Measurements from ENCODE around the gene MYBPC1.

Gene MYBPC1

DNA sequence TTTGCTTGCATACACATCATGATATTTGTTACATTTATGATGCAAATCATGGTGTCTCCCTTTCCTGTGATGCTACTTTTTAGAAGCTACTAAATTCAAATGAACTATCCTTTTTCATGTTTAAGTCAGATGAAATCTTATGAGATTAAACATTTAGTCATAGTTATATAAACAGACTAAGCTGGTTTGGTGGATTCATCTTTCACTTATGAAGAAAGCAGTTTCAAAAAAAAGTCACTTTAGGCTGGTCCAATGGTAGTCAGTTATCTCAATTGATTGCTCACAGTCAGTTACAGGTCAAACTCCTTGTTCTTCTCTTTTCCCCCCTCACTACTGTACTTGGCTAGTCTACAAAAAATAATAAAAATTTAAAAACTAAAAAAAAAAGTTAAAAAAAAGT, 124.8 kb downstream of the MYBPC1 start:
- ATAC-seq (ENCODE audit: low read depth): no peak
- TF ChIP-seq, protein P1, sequence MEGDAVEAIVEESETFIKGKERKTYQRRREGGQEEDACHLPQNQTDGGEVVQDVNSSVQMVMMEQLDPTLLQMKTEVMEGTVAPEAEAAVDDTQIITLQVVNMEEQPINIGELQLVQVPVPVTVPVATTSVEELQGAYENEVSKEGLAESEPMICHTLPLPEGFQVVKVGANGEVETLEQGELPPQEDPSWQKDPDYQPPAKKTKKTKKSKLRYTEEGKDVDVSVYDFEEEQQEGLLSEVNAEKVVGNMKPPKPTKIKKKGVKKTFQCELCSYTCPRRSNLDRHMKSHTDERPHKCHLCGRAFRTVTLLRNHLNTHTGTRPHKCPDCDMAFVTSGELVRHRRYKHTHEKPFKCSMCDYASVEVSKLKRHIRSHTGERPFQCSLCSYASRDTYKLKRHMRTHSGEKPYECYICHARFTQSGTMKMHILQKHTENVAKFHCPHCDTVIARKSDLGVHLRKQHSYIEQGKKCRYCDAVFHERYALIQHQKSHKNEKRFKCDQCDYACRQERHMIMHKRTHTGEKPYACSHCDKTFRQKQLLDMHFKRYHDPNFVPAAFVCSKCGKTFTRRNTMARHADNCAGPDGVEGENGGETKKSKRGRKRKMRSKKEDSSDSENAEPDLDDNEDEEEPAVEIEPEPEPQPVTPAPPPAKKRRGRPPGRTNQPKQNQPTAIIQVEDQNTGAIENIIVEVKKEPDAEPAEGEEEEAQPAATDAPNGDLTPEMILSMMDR (IDR thresholded peaks at IDR 0.05; ENCODE audit: poor library complexity, severe bottlenecking): no peak
- H3K36me3 ChIP-seq (ENCODE audit: low read depth): peaks cover 29% of the 10 kb centered on the region

DNA sequence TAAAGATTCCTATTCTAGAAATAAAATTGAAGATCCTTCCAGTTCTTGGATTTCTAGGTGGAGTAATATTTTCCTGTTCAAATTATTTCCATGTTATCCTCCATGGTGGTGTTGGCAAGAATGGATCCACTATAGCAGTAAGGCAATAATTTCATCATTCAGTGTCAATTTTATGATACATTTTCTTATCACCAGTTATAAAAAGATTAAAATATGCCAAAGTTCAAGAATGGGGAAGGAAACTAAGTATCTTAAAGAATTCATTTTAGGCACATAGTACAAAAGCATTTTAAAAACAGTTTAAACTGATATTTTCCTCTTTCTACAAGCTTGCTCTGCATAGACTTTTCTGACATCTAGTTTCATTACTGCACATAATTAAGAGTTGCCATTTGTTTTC, 125.3 kb downstream of the MYBPC1 start:
- H3K4me3 ChIP-seq (ENCODE audit: severe bottlenecking): no peak overlapping the region
- DNase-seq (ENCODE audit: low spot score) (no peak), ATAC-seq (ENCODE audit: low read depth) (no peak)
- H3K27ac ChIP-seq (ENCODE audit: poor library complexity, severe bottlenecking): no peak overlapping the region
- H3K36me3 ChIP-seq (ENCODE audit: low read depth): peaks cover 32% of the 10 kb centered on the region
- TF ChIP-seq, protein P1 (IDR thresholded peaks at IDR 0.05; ENCODE audit: poor library complexity, severe bottlenecking): no peak
- H3K4me1 ChIP-seq (ENCODE audit: insufficient read depth, poor library complexity, severe bottlenecking): no peaks in the 10 kb centered on the region
- no peaks in the 10 kb centered on the region for H3K27me3 ChIP-seq (ENCODE audit: insufficient read depth, poor library complexity, severe bottlenecking)
- H3K9me3 ChIP-seq (ENCODE audit: severe bottlenecking): no peaks in the 10 kb centered on the region

More for the DNA sequence above, 124.8 kb downstream of the MYBPC1 start:
- no peaks in the 10 kb centered on the region for H3K9me3 ChIP-seq (ENCODE audit: severe bottlenecking)
- no peaks in the 10 kb centered on the region for H3K27me3 ChIP-seq (ENCODE audit: insufficient read depth, poor library complexity, severe bottlenecking)
- H3K4me1 ChIP-seq (ENCODE audit: insufficient read depth, poor library complexity, severe bottlenecking): no peaks in the 10 kb centered on the region
- no peak overlapping the region for H3K4me3 ChIP-seq (ENCODE audit: severe bottlenecking)
- no peak for DNase-seq (ENCODE audit: low spot score)
- no peak overlapping the region for H3K27ac ChIP-seq (ENCODE audit: poor library complexity, severe bottlenecking)

DNA sequence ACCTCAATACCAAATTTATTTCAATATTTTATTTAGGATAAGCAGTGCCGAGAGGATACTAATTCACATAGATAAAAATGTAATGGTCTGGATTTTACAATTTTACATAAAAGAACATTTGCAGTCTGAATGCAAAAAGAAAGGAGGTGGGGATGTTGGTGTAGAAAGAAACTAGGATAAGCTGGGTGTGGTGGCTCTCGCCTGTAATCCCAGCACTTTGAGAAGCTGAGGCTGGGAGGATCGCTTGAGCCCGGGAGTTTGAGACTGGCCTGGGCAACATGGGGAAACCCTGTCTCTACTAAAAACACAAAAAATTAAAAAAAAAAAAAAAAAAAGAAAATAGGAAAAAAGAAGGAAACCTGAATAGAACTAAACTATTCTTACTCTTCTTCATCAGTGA, 127.6 kb downstream of the MYBPC1 start:
- Histone ChIP-seq H3K4me3 (ENCODE audit: severe bottlenecking) (no peak overlapping the region), H3K27ac (ENCODE audit: poor library complexity, severe bottlenecking) (no peak overlapping the region), H3K4me1 (ENCODE audit: insufficient read depth, poor library complexity, severe bottlenecking) (no peaks in the 10 kb centered on the region), H3K36me3 (ENCODE audit: low read depth) (peaks cover 41% of the 10 kb centered on the region), H3K9me3 (ENCODE audit: severe bottlenecking) (no peaks in the 10 kb centered on the region), H3K27me3 (ENCODE audit: insufficient read depth, poor library complexity, severe bottlenecking) (no peaks in the 10 kb centered on the region)
- TF ChIP-seq, protein P1 (IDR thresholded peaks at IDR 0.05; ENCODE audit: poor library complexity, severe bottlenecking): no peak
- DNase-seq (ENCODE audit: low spot score) (no peak), ATAC-seq (ENCODE audit: low read depth) (no peak)

DNA sequence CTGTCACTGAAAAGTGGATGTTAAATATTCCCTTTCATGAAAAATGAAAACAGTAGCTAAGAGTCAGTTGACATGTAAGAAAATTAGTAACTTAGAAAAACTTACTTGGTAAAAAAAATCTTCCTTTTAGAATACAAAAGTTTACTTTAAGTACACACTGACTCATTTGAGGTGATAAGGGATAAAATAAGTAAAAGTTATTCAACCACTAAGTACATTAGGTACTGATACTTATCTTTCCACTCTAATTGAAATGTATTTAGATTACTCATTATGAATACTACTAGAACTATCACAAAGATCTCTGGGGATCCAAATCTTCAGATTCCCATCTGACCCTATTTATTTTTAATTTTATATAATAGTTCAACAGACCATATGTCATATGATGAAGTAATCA, 132.3 kb downstream of the MYBPC1 start:
- Histone ChIP-seq H3K4me3 (ENCODE audit: severe bottlenecking) (no peak overlapping the region), H3K27ac (ENCODE audit: poor library complexity, severe bottlenecking) (no peak overlapping the region), H3K27me3 (ENCODE audit: insufficient read depth, poor library complexity, severe bottlenecking) (no peaks in the 10 kb centered on the region), H3K4me1 (ENCODE audit: insufficient read depth, poor library complexity, severe bottlenecking) (no peaks in the 10 kb centered on the region), H3K9me3 (ENCODE audit: severe bottlenecking) (no peaks in the 10 kb centered on the region), H3K36me3 (ENCODE audit: low read depth) (peaks cover 46% of the 10 kb centered on the region)
- TF ChIP-seq, protein P1 (IDR thresholded peaks at IDR 0.05; ENCODE audit: poor library complexity, severe bottlenecking): no peak
- no peak for ATAC-seq (ENCODE audit: low read depth)
- no peak for DNase-seq (ENCODE audit: low spot score)

DNA sequence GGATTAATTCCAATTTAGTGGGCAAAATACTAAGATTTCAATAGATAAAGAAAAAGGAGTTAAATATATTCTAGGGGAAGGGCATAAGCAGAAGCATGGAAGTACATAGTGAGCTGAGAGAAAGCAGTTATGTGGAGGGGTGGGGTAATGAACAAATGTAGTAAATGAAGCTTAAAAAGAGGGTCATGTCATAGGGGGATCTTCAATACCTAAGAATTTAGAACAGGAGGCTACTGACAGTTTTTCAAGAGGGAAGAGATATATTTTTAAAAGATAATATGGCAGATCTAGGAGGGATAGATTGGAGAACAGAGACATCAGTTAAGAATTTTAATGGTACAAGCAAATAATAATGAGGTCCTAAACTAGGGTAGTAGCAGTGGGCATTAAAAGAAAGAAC, 135.1 kb downstream of the MYBPC1 start:
- ATAC-seq (ENCODE audit: low read depth) (no peak), DNase-seq (ENCODE audit: low spot score) (no peak)
- H3K27ac ChIP-seq (ENCODE audit: poor library complexity, severe bottlenecking): no peak overlapping the region
- no peaks in the 10 kb centered on the region for H3K9me3 ChIP-seq (ENCODE audit: severe bottlenecking)
- H3K36me3 ChIP-seq (ENCODE audit: low read depth): peaks cover 35% of the 10 kb centered on the region
- TF ChIP-seq, protein P1 (IDR thresholded peaks at IDR 0.05; ENCODE audit: poor library complexity, severe bottlenecking): no peak
- no peaks in the 10 kb centered on the region for H3K27me3 ChIP-seq (ENCODE audit: insufficient read depth, poor library complexity, severe bottlenecking)
- H3K4me3 ChIP-seq (ENCODE audit: severe bottlenecking): no peak overlapping the region
- H3K4me1 ChIP-seq (ENCODE audit: insufficient read depth, poor library complexity, severe bottlenecking): no peaks in the 10 kb centered on the region

Measured in RWPE2 (cell line).